ENCODE results near the gene TOGARAM2.

TOGARAM2 gene

GRCh38 chr2:29000956-29001355 is 19.9 kb downstream of the TOGARAM2 start:
- no peak for TF ChIP-seq CTCF (IDR thresholded peaks at IDR 0.05)
- Histone ChIP-seq H3K36me3 (ENCODE audit: control insufficient read depth, insufficient read depth, low read length) (no peaks in the 10 kb centered on the region), H3K4me1 (no peaks in the 10 kb centered on the region), H3K27ac (no peak overlapping the region), H3K9me3 (ENCODE audit: control insufficient read depth, low read length) (no peaks in the 10 kb centered on the region), H3K9ac (no peak overlapping the region), H3K4me2 (ENCODE audit: low read length) (no peak overlapping the region), H3K27me3 (ENCODE audit: control insufficient read depth, insufficient read depth, low read length) (no peaks in the 10 kb centered on the region), H3K79me2 (no peaks in the 10 kb centered on the region), H3K4me3 (ENCODE audit: low read depth, low read length) (no peak overlapping the region), H2AFZ (no peak overlapping the region)

- Histone ChIP-seq H3K4me3 (ENCODE audit: low read depth, low read length) (no peak overlapping the region), H3K4me1 (no peaks in the 10 kb centered on the region), H3K9ac (no peak overlapping the region), H2AFZ (no peak overlapping the region), H3K27ac (no peak overlapping the region), H3K27me3 (ENCODE audit: control insufficient read depth, insufficient read depth, low read length) (no peaks in the 10 kb centered on the region), H3K36me3 (ENCODE audit: control insufficient read depth, insufficient read depth, low read length) (no peaks in the 10 kb centered on the region), H3K9me3 (ENCODE audit: control insufficient read depth, low read length) (no peaks in the 10 kb centered on the region), H3K4me2 (ENCODE audit: low read length) (no peak overlapping the region), H3K79me2 (no peaks in the 10 kb centered on the region)
- TF ChIP-seq CTCF (IDR thresholded peaks at IDR 0.05) = no peak
Measured at GRCh38 chr2:29001806-29002205, 20.7 kb downstream of the TOGARAM2 start.

- Histone ChIP-seq H3K4me3 (ENCODE audit: low read depth, low read length) (no peak overlapping the region), H3K9me3 (ENCODE audit: control insufficient read depth, low read length) (no peaks in the 10 kb centered on the region), H3K79me2 (no peaks in the 10 kb centered on the region), H3K4me2 (ENCODE audit: low read length) (no peak overlapping the region), H3K27me3 (ENCODE audit: control insufficient read depth, insufficient read depth, low read length) (no peaks in the 10 kb centered on the region), H3K4me1 (no peaks in the 10 kb centered on the region), H2AFZ (no peak overlapping the region), H3K9ac (no peak overlapping the region), H3K27ac (no peak overlapping the region), H3K36me3 (ENCODE audit: control insufficient read depth, insufficient read depth, low read length) (no peaks in the 10 kb centered on the region)
- no peak for TF ChIP-seq CTCF (IDR thresholded peaks at IDR 0.05)
Measured at GRCh38 chr2:29004755-29005154, 23.7 kb downstream of the TOGARAM2 start.

- TF ChIP-seq CTCF (IDR thresholded peaks at IDR 0.05) = no peak
- H3K4me1 ChIP-seq = no peaks in the 10 kb centered on the region
- H2AFZ ChIP-seq = no peak overlapping the region
- no peaks in the 10 kb centered on the region for H3K79me2 ChIP-seq
- no peaks in the 10 kb centered on the region for H3K27me3 ChIP-seq (ENCODE audit: control insufficient read depth, insufficient read depth, low read length)
- H3K27ac ChIP-seq = no peak overlapping the region
- no peak overlapping the region for H3K9ac ChIP-seq
- no peak overlapping the region for H3K4me2 ChIP-seq (ENCODE audit: low read length)
- H3K9me3 ChIP-seq (ENCODE audit: control insufficient read depth, low read length) = no peaks in the 10 kb centered on the region
- H3K4me3 ChIP-seq (ENCODE audit: low read depth, low read length) = no peak overlapping the region
- no peaks in the 10 kb centered on the region for H3K36me3 ChIP-seq (ENCODE audit: control insufficient read depth, insufficient read depth, low read length)
Measured at GRCh38 chr2:29005331-29005730, 24.2 kb downstream of the TOGARAM2 start.

- Histone ChIP-seq H2AFZ (no peak overlapping the region), H3K4me1 (no peaks in the 10 kb centered on the region), H3K9ac (no peak overlapping the region), H3K4me3 (ENCODE audit: low read depth, low read length) (no peak overlapping the region), H3K9me3 (ENCODE audit: control insufficient read depth, low read length) (no peaks in the 10 kb centered on the region), H3K27ac (no peak overlapping the region), H3K4me2 (ENCODE audit: low read length) (no peak overlapping the region), H3K27me3 (ENCODE audit: control insufficient read depth, insufficient read depth, low read length) (no peaks in the 10 kb centered on the region), H3K36me3 (ENCODE audit: control insufficient read depth, insufficient read depth, low read length) (no peaks in the 10 kb centered on the region), H3K79me2 (no peaks in the 10 kb centered on the region)
- no peak for TF ChIP-seq CTCF (IDR thresholded peaks at IDR 0.05)
Measured at GRCh38 chr2:29006092-29006979, 25.2 kb downstream of the TOGARAM2 start.
